T-helper 1 cell treated with Interleukin-12 subunit alpha and Interleukin-12 subunit beta and Interleukin-4 antibody, amounts not matched to agents 30 μg/mL and 1 μg/mL, for 36 hours (primary cell): ENCODE results near the gene IGFBP6.
"Not testable (repeated sequence)": the region's sequence is repeated elsewhere in the genome, so short reads cannot be mapped to it uniquely, and the experiment has no call there.

Experiments used
- H3K27ac Mint-ChIP-seq: one replicate; pipeline ENCODE4 v1.8.0; 2021; ENCODE audit warnings: mild to moderate bottlenecking, mixed read lengths
- H3K27me3 Mint-ChIP-seq: one replicate; pipeline ENCODE4 v1.8.0; 2021; ENCODE audit warnings: low read depth, mixed read lengths
- H3K36me3 Mint-ChIP-seq: one replicate; pipeline ENCODE4 v1.8.0; 2021; ENCODE audit warnings: low read depth, mixed read lengths
- H3K4me1 Mint-ChIP-seq: one replicate; pipeline ENCODE4 v1.8.0; 2021; ENCODE audit warnings: low read depth, mixed read lengths
- H3K4me3 Mint-ChIP-seq: one replicate; pipeline ENCODE4 v1.8.0; 2021; ENCODE audit warnings: mild to moderate bottlenecking, moderate library complexity, mixed read lengths
- H3K9me3 Mint-ChIP-seq: one replicate; pipeline ENCODE4 v1.8.0; 2021; ENCODE audit warnings: mixed read lengths

Gene IGFBP6

DNA sequence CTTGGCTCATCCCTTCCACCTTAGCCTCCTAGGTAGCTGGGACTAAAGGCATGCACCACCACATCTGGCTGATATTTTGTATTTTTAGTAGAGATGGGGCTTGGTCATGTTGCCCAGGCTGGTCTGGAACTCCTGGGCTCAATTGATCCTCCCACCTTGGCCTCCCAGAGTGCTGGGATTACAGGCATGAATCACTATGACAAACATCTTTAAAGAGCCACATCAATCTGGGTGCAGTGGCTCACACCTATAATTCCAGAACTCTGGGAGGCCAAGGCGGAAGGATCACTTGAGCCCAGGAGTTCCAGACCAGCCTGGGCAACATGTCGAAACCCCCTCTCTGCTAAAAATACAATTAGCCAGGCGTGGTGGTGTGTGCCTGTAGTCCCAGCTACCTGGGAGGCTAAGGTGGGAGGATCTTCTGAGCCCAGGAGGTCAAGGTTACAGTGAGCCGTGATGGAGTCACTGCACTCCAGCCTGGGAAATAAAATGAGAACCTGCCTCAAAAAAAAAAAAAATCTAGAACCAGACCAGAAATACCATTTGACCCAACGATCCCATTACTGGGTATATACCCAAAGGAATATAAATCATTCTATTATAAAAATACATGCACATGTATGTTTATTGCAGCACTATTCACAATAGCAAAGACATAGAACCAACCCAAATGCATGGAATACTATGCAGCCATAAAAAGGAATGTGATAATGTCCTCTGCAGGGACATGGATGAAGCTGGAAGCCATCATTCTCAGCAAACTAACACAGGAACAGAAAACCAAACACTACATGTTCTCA is 2.5 kb upstream of the IGFBP6 start:
- peaks cover 70% of the 10 kb centered on the region for H3K27me3 Mint-ChIP-seq
- H3K27ac Mint-ChIP-seq, H3K9me3 Mint-ChIP-seq, H3K36me3 Mint-ChIP-seq, H3K4me3 Mint-ChIP-seq: not testable (repeated sequence)
- peaks cover 24% of the 10 kb centered on the region for H3K4me1 Mint-ChIP-seq

DNA sequence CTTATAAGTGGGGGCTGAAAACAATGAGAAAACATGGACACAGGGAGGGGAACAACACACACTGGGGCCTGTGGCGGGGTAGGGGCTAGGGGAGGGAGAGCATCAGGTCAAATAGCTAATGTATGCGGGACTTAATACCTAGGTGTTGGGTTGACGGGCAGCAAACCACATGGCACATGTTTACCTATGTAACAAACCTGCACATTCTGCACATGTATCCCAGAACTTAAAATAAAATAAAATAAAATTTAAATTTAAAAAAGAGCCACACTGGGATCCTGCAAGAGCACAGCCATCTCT is 1.9 kb upstream of the IGFBP6 start:
- H3K4me3 Mint-ChIP-seq, H3K27ac Mint-ChIP-seq, H3K36me3 Mint-ChIP-seq, H3K9me3 Mint-ChIP-seq: not testable (repeated sequence)
- H3K27me3 Mint-ChIP-seq: peaks cover 65% of the 10 kb centered on the region
- H3K4me1 Mint-ChIP-seq: peaks cover 24% of the 10 kb centered on the region

DNA sequence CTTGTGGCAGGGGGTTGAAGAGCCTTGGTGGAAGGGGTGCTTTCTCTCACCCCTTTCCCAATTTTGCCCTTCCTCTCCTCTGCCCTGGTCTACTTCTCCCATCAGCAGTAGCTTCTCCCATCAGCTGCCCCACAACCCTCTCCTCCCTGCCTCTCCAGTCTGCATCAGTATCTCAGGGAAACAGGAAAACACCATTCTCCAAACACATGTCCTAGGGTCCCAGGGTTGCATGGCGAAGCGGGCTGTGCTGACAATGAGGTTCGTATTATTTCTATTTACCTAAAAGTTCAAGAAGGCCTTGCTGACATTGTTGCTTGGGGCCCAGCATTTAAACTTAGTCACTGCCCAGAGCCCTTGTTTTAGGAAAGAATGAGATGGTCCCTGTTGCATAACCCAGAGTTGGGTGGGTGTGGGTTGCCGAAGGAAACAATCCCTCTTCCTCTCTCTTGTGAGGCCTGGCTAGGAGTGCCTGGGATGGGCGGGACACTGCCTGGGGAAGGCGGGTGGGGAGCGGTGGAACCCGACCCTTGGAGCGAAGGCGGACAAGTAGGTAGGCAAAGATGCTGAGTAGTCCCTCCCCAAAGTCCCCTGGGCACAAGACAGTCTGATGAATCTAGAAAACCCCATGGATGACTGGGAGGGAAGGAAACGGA is 1.3 kb upstream of the IGFBP6 start:
- Mint-ChIP-seq H3K4me1 (peaks cover 24% of the 10 kb centered on the region), H3K4me3 (peak overlapping the region; percentile 31), H3K9me3 (no peaks in the 10 kb centered on the region), H3K36me3 (peaks cover 3% of the 10 kb centered on the region), H3K27ac (no peak overlapping the region), H3K27me3 (peaks cover 60% of the 10 kb centered on the region)

DNA sequence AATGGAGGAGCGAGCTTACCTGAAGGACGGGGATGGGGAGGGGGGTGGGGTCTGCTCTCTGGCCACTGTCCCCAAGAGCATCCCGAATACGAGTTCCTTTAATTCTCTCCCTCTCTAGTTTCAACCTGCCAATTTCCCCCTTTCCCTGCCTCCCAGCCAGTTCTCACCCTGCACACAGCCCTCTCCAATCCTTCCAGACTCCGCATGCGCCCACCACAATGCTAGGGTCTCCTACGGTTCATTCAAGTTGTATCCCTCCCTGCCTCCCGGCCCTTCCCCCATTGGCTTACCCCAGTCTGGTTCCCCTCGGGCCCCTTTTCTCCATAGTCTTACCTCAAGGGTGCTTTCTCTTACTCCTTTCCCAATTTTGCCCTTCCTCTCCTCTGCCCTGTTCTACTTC is 708 bp upstream of the IGFBP6 start:
- Mint-ChIP-seq H3K4me3 (peak overlapping the region; percentile 70), H3K4me1 (peaks cover 24% of the 10 kb centered on the region), H3K27me3 (peaks cover 55% of the 10 kb centered on the region), H3K36me3 (peaks cover 3% of the 10 kb centered on the region), H3K9me3 (no peaks in the 10 kb centered on the region), H3K27ac (no peak overlapping the region)

DNA sequence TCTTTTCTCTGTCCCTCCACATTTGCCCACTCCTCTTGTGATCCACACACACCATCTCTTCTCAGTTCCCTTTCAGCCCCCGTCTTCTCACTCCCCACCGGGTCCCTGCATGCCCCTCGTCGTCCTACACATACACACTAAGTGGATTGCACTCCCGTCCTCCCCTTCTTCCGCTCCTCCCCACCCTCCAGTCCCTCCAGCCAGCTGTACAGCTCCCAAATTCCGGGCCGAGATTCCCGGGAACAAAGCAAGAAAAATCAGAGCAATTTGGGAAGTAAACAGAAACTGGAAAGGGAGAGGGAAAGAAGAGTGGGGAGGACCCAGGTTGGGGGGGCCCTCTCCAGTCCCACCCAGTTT is 282 bp upstream of the IGFBP6 start:
- H3K4me3 Mint-ChIP-seq: peak overlapping the region; percentile 70
- peaks cover 52% of the 10 kb centered on the region for H3K27me3 Mint-ChIP-seq
- H3K4me1 Mint-ChIP-seq: peaks cover 24% of the 10 kb centered on the region
- peak overlapping the region; percentile 23 for H3K27ac Mint-ChIP-seq
- H3K36me3 Mint-ChIP-seq: peaks cover 3% of the 10 kb centered on the region
- no peaks in the 10 kb centered on the region for H3K9me3 Mint-ChIP-seq

DNA sequence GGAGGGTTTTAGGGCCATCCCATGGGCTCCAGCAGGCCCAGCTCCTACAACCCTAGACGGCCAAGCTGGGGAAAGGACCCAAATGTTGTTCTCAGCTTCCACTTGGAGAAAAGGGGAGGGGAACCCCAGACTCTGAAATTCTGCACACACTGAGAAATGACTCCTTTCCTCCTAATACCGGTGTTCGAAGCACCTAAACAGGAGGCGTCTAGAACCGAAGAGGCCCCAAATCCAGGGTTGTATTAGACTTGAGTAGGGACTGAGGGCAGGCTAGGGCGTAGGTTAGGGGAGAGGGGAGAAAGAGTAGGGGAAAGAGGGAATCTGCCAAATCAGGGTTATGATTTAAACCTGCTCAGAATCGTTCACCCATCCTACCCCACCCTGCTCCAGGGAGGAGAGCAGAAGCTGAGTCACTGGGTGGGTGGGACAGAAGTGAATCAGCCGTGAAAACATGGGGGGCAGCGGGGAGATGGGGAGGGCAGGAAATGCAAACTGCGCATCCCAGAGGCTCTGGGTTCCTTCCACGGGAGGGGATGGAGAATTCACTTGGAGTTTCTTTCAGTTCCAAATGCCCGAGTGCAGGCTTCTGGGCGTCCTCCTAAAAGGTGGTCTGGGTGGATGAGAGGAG is 1.0 kb downstream of the IGFBP6 start:
- H3K27me3 Mint-ChIP-seq: peaks cover 48% of the 10 kb centered on the region
- peaks cover 3% of the 10 kb centered on the region for H3K36me3 Mint-ChIP-seq
- H3K4me1 Mint-ChIP-seq: peaks cover 28% of the 10 kb centered on the region
- no peaks in the 10 kb centered on the region for H3K9me3 Mint-ChIP-seq
- peak overlapping the region; percentile 31 for H3K27ac Mint-ChIP-seq
- H3K4me3 Mint-ChIP-seq: peak overlapping the region; percentile 71

DNA sequence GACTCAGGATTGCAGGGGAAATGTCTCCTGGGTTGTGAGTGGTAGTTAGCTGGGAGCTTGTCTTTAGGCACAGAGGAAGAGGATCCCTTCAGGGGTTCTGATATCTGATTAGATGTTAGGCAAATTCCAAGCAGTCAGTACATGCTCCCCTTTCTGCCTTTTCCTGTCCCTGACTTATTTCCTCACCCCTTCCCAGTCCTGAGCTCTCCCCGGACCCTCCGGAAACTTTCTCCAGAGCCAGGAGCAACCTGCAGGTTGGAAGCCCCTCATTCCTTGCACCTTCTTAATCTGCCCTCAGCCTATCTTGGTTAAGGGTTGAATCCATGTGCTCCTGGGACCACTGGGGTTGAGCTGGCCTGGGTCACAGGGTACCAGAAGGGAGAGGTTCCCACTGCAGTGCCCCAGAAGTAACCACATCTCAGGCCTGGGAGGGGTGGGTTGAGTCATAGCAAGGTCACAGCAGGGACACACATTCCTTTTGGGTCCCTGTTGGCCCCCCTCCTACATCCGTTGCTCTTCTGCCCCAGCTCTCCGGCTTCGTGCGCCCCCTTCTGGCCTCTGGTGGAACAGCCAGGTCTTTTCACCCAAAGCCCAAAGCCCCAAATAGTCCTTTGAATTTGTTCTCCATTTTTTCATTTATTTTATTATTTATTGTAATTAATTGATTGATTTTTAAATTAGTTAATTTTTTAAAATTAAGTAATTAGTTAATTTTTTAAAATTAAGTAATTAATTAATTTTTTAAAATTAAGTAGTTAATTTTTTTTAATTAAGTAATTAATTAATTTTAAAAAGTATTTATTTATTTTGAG is 1.8 kb downstream of the IGFBP6 start:
- H3K4me1 Mint-ChIP-seq: peaks cover 29% of the 10 kb centered on the region
- peaks cover 43% of the 10 kb centered on the region for H3K27me3 Mint-ChIP-seq
- peak overlapping the region; percentile 54 for H3K4me3 Mint-ChIP-seq
- peak overlapping the region; percentile 24 for H3K27ac Mint-ChIP-seq
- peaks cover 3% of the 10 kb centered on the region for H3K36me3 Mint-ChIP-seq
- no peaks in the 10 kb centered on the region for H3K9me3 Mint-ChIP-seq

DNA sequence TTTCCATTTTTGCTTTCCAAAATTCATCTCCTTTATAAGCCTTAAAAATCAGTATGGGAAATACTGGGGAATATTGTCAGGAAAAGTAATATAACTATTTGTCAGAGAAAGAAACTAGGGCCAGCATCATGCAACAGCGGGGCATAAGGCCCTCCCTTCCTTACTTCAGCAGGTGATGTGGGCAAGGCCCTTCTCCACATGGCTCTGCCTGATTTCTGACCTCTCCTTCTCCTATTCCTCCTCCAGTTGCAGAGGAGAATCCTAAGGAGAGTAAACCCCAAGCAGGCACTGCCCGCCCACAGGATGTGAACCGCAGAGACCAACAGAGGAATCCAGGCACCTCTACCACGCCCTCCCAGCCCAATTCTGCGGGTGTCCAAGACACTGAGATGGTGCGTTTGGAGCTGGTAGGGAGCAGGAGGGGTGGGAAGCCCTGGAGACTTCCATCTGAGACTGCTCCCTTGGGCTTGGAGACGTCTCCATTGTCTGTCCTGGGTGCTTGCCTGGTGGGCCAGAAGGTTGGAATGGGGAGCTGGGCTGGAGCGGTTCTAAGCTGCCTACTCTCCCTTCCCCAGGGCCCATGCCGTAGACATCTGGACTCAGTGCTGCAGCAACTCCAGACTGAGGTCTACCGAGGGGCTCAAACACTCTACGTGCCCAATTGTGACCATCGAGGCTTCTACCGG is 3.1 kb downstream of the IGFBP6 start:
- peaks cover 30% of the 10 kb centered on the region for H3K4me1 Mint-ChIP-seq
- H3K36me3 Mint-ChIP-seq: peaks cover 3% of the 10 kb centered on the region
- H3K27ac Mint-ChIP-seq: no peak overlapping the region
- H3K4me3 Mint-ChIP-seq: no peak overlapping the region
- peaks cover 33% of the 10 kb centered on the region for H3K27me3 Mint-ChIP-seq
- no peaks in the 10 kb centered on the region for H3K9me3 Mint-ChIP-seq

DNA sequence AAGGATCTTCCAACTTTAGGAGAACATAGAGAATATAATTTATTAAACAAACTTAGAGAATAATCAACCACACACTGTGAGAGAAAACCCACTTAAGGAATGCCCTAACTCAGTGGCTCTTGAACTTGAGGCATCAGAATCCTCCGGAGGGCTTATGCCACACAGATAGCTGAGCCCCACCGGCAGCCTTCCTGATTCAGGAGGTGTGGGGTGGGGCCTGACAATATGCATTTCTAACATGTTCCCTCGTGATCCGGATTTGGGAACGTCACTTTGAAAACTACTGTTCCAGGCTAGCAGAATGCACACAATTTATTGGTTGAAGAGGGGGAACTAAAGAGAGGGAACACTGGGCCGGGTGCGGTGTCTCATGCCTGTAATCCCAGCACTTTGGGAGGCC is 3.8 kb downstream of the IGFBP6 start:
- Mint-ChIP-seq H3K27me3 (peaks cover 27% of the 10 kb centered on the region), H3K9me3 (no peaks in the 10 kb centered on the region), H3K36me3 (peaks cover 3% of the 10 kb centered on the region), H3K4me3 (no peak overlapping the region), H3K4me1 (peaks cover 30% of the 10 kb centered on the region), H3K27ac (peak overlapping the region; percentile 41)

DNA sequence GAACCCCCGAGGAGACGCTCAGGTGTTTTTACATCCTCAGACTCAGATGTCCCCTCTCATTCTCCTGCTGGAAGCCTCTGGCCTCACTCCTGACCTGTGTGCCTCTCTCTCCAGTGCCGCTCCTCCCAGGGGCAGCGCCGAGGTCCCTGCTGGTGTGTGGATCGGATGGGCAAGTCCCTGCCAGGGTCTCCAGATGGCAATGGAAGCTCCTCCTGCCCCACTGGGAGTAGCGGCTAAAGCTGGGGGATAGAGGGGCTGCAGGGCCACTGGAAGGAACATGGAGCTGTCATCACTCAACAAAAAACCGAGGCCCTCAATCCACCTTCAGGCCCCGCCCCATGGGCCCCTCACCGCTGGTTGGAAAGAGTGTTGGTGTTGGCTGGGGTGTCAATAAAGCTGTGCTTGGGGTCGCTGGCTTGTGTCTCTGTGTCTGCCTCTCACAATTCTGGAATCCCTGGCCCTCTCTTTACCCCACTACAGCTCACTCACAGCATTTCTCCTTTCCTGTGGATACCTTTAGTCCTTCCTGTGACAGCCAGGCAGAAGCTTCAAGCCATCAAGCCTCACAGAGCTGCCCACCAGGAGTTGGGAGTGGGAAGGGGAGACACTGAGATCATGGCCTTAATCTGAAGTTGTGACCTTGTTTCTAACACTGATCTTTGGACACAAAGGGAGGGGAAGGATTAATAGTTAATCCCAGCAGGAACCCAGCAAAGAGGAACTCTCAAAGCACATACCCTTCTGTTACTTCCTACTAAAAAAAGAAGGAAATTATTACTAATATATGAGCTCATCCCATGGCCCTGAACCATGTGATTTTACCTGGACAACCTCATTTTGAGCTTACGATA is 4.7 kb downstream of the IGFBP6 start:
- Mint-ChIP-seq H3K4me1 (peaks cover 28% of the 10 kb centered on the region), H3K36me3 (peaks cover 1% of the 10 kb centered on the region), H3K9me3 (no peaks in the 10 kb centered on the region), H3K27ac (no peak overlapping the region), H3K27me3 (peaks cover 18% of the 10 kb centered on the region), H3K4me3 (no peak overlapping the region)

DNA sequence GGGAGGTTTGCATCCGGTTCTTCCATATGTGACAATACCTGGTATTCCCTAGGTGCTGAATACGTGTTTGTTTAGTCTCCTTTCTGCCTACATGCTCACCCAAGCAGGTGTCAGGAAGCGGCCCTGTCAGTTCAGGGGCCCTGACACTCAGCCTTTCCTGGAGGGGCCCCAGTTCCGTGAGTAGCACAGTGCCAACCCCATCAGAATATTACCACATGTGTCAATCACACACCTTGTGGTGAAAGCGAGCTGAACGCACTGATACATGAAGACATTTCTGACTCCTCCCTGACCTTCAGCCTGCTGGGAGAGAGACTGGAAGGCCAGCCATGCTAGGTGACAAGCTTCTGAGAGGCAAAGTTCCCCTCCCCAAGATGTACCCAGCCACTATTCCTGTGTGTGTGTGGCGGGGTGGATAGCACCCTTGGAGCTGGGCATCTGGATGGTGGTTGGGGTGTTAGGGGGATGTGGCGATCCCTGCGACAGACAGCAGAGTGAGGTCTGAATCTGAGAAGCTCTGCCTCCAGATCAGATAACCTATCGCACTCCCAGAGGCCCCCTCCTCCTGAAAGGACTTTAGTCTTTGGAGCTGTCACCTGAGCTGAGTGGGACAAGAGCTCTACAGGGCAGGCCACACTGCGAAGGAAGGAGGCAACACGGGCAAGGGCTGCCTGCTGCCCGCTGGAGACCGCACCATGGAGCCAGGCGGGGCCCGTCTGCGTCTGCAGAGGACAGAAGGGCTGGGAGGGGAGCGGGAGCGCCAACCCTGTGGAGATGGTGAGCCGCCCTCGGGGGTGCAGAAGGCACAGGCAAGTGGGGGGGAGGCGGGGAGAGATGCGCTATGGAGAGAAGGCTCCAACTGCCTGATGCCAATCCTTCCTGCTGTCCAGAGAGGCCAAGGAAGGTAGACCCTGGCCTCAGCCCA is 5.7 kb downstream of the IGFBP6 start, which contains the start of gene SOAT2:
TSS of gene SOAT2 (plus strand) at position 604 of the 925 bp plus-strand sequence. CDS start at position 696, 92 bp downstream.
- H3K27me3 Mint-ChIP-seq: peaks cover 13% of the 10 kb centered on the region
- H3K4me1 Mint-ChIP-seq: peaks cover 24% of the 10 kb centered on the region

DNA sequence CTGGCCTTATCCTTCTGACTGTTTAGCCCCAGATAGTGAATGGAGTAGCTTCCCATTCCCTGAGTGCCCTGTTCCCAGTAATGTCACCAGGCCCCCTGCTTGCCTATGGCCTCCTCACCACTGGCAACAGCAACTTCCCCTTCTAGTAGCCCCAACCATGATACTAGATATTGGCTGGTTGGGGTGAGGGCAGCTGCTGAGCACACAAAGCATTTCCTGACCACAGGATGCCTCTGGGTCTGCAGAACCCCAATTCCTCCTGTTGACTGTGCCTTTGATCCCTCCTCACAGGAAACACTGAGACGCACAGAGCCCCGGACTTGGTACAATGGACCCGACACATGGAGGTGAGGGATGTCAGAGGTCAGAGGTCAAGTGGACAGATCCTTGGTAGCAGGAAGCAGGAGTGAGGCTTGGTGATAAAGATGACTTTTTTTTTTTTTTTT is 6.4 kb downstream of the IGFBP6 start:
- H3K36me3 Mint-ChIP-seq: no peaks in the 10 kb centered on the region
- no peaks in the 10 kb centered on the region for H3K9me3 Mint-ChIP-seq
- H3K4me3 Mint-ChIP-seq: no peak overlapping the region
- peak overlapping the region; percentile 26 for H3K27ac Mint-ChIP-seq
- peaks cover 6% of the 10 kb centered on the region for H3K27me3 Mint-ChIP-seq
- peaks cover 19% of the 10 kb centered on the region for H3K4me1 Mint-ChIP-seq

More for the DNA sequence above, 5.7 kb downstream of the IGFBP6 start, which contains the start of gene SOAT2:
- H3K4me3 Mint-ChIP-seq: no peak within 1 kb of the TSS
- H3K27ac Mint-ChIP-seq: peak within 1 kb of the TSS; percentile 41
- H3K9me3 Mint-ChIP-seq: no peaks in the 10 kb centered on the region
- H3K36me3 Mint-ChIP-seq: no peaks in the 10 kb centered on the region
